SW480 (cell line): ENCODE measurements around the gene TMEM135.

Experiments used
- DNase-seq: peaks from one replicate; pipeline ENCODE4 v3.0.0-alpha.2; 2016; ENCODE audit warnings: low spot score

Gene TMEM135

GRCh38 chr11:87353771-87354345 is 316.1 kb downstream of the TMEM135 start:
- no peak for DNase-seq

GRCh38 chr11:87355596-87355995 is 317.9 kb downstream of the TMEM135 start:
- DNase-seq: no peak

- no peak for DNase-seq
Measured at GRCh38 chr11:87356428-87356827, 318.7 kb downstream of the TMEM135 start.

- DNase-seq: no peak
Measured at GRCh38 chr11:87358461-87358860, 320.7 kb downstream of the TMEM135 start.

- DNase-seq: no peak
Measured at GRCh38 chr11:87359401-87359800, 321.7 kb downstream of the TMEM135 start.

- DNase-seq: no peak
Measured at GRCh38 chr11:87361891-87362290, 324.2 kb downstream of the TMEM135 start.

- no peak for DNase-seq
Measured at GRCh38 chr11:87366346-87366745, 328.6 kb downstream of the TMEM135 start.

GRCh38 chr11:87366763-87367405 is 329.1 kb downstream of the TMEM135 start:
- no peak for DNase-seq

GRCh38 chr11:87368151-87368550 is 330.4 kb downstream of the TMEM135 start:
- no peak for DNase-seq

- DNase-seq: no peak
Measured at GRCh38 chr11:87368858-87369480, 331.2 kb downstream of the TMEM135 start.

- DNase-seq: no peak
Measured at GRCh38 chr11:87369888-87370287, 332.2 kb downstream of the TMEM135 start.

- no peak for DNase-seq
Measured at GRCh38 chr11:87372065-87372464, 334.3 kb downstream of the TMEM135 start.
